Testis (tissue), 2 donors: ENCODE measurements around the gene REEP2.

Source experiments
- CTCF ChIP-seq, 3 experiments: fragments of 450-650 bp in 2 of 3; fragments of 200-600 bp in 1 of 3; sonication (generic) in 1 of 3; IDR thresholded peaks; one replicate each; pipeline ENCODE4 v1.5.1; 2016 to 2019; ENCODE audit warnings: antibody characterized with exemption in 3 of 3, mild to moderate bottlenecking in 2 of 3, moderate library complexity in 1 of 3
- POLR2A ChIP-seq: fragments of 450-650 bp; IDR thresholded peaks from one replicate; pipeline ENCODE4 v1.6.1; 2017; ENCODE audit warnings: antibody characterized with exemption, mild to moderate bottlenecking, moderate library complexity

GRCh38 chr5:138466900-138467710, 28.2 kb downstream of the REEP2 start:
- TF ChIP-seq CTCF (IDR thresholded peaks at IDR 0.05) (no peak), POLR2A (no peak)
